K562 (cell line): ENCODE results near the gene CNOT2. TPM values are rescaled to one million over a fixed set of nuclear protein-coding genes. Genes with fewer than 3 reads are reported as not detected.

Source experiments
- ARHGAP35 ChIP-seq: fragments of 450-650 bp; IDR thresholded peaks from 2 replicates; pipeline ENCODE4 v1.6.1; 2018; ENCODE audit not compliant: partially characterized antibody
- BRCA1 ChIP-seq, 2 experiments: fragments of 450-650 bp in 1 of 2; sonication (generic) in 1 of 2; formaldehyde crosslinking in 1 of 2; IDR thresholded peaks; 2 replicates each; pipeline versions ENCODE4 v1.5.0 to v1.6.1; 2017 to 2020; ENCODE audit warnings: mild to moderate bottlenecking in 1 of 2, missing genetic modification reagents in 1 of 2
- CBFA2T2 ChIP-seq: fragments of 450-650 bp; conservative IDR thresholded peaks from 2 replicates; pipeline ENCODE4 v1.6.1; 2017; ENCODE audit warnings: mild to moderate bottlenecking
- EP400 ChIP-seq: fragments of 450-650 bp; IDR thresholded peaks from 2 replicates; pipeline ENCODE4 v1.6.1; 2017; ENCODE audit warnings: antibody characterized with exemption, mild to moderate bottlenecking, moderate library complexity
- GTF2E2 ChIP-seq: fragments of 200-800 bp; sonication (Bioruptor generic); IDR thresholded peaks from 2 replicates; pipeline ENCODE4 v1.6.1; 2016; ENCODE audit warnings: missing genetic modification characterization, missing compliant biosample characterization
- HEY1 ChIP-seq: fragments of 250-450 bp; sonication (Bioruptor Pico); IDR thresholded peaks from 2 replicates; pipeline ENCODE4 v1.5.0; 2020; ENCODE audit warnings: mild to moderate bottlenecking, moderate library complexity, borderline replicate concordance
- MAFG ChIP-seq: fragments of 450-650 bp; conservative IDR thresholded peaks from 2 replicates; pipeline ENCODE4 v1.6.1; 2016; ENCODE audit warnings: missing genetic modification characterization, missing compliant biosample characterization
- MAFK ChIP-seq: IDR thresholded peaks from 2 replicates; pipeline ENCODE4 v1.6.1; 2011; ENCODE audit warnings: low read length, improper control_type of control experiment
- NELFE ChIP-seq: IDR thresholded peaks from 2 replicates; pipeline ENCODE4 v1.6.1; 2011; ENCODE audit warnings: mild to moderate bottlenecking; ENCODE audit not compliant: insufficient read depth, insufficient read length
- NFE2L1 ChIP-seq: fragments of 450-650 bp; IDR thresholded peaks from 2 replicates; pipeline ENCODE4 v1.6.1; 2016; ENCODE audit warnings: missing genetic modification characterization, low read depth, mild to moderate bottlenecking, missing compliant biosample characterization, moderate library complexity, borderline replicate concordance
- POLR2A ChIP-seq: fragments of 450-650 bp; conservative IDR thresholded peaks from 2 replicates; pipeline ENCODE4 v1.6.1; 2016
- RFX1 ChIP-seq: fragments of 450-650 bp; IDR thresholded peaks from 2 replicates; pipeline ENCODE4 v1.6.1; 2016; ENCODE audit warnings: mild to moderate bottlenecking, moderate library complexity
- RFX5 ChIP-seq: IDR thresholded peaks from 2 replicates; pipeline ENCODE4 v1.6.1; 2011; ENCODE audit warnings: low read depth, mild to moderate bottlenecking, improper control_type of control experiment, low read length
- RUNX1 ChIP-seq: sonication (generic); IDR thresholded peaks from 2 replicates; pipeline ENCODE4 v1.6.1; 2016; ENCODE audit warnings: antibody characterized with exemption, low read depth
- SMARCB1 ChIP-seq: IDR thresholded peaks from 2 replicates; pipeline ENCODE4 v1.6.1; 2011; ENCODE audit warnings: improper control_type of control experiment, low read depth; ENCODE audit not compliant: insufficient read length
- TAF7 ChIP-seq: fragments of 450-650 bp; IDR thresholded peaks from 2 replicates; pipeline ENCODE4 v1.6.1; 2016; ENCODE audit warnings: missing genetic modification characterization, missing compliant biosample characterization
- ZBTB8A ChIP-seq: fragments of 450-650 bp; IDR thresholded peaks from 2 replicates; pipeline ENCODE4 v1.6.1; 2018; ENCODE audit warnings: mild to moderate bottlenecking, moderate library complexity; ENCODE audit not compliant: partially characterized antibody
- ZFPM2 ChIP-seq: fragments of 250-450 bp; sonication (Bioruptor Pico); IDR thresholded peaks from 2 replicates; pipeline ENCODE4 v1.5.1; 2022; ENCODE audit warnings: mild to moderate bottlenecking
- ZNF175 ChIP-seq: fragments of 200-800 bp; sonication (Bioruptor generic); IDR thresholded peaks from 2 replicates; pipeline ENCODE4 v1.6.1; 2016; ENCODE audit warnings: low read depth, mild to moderate bottlenecking, missing genetic modification characterization, missing compliant biosample characterization
- ZNF217 ChIP-seq: sonication (generic); formaldehyde crosslinking; IDR thresholded peaks from 2 replicates; pipeline ENCODE4 v1.8.0; 2022; ENCODE audit warnings: mild to moderate bottlenecking, missing genetic modification reagents
- ZNF354B ChIP-seq: fragments of 250-450 bp; sonication (Bioruptor Pico); IDR thresholded peaks from 2 replicates; pipeline ENCODE4 v1.4.0; 2020
- polyA plus RNA-seq, 8 experiments: library from polyadenylated mRNA; depleted of rRNA in 4 of 8; stranded (reverse) in 5 of 8; unstranded in 3 of 8; fragments of >200 nt; fragmentation: Nextera tagmentation in 2 of 8; fragmentation: Illumina TruSeq in 1 of 8; extraction: Ambion mirVana in 2 of 8; extraction: Trizol in 1 of 8; gene quantifications; 2 replicates each; pipeline versions ENCODE4 v1.2.1 to v1.2.3, GENCODE V29; 2011 to 2014; ENCODE audit warnings: inconsistent platforms in 1 of 8, missing spikeins in 1 of 8
- total RNA-seq, 7 experiments: library from RNA; depleted of rRNA in 6 of 7; stranded (reverse); fragments of >200 nt in 6 of 7; fragmentation: Illumina TruSeq in 2 of 7; extraction: Trizol in 2 of 7; gene quantifications; 2 replicates each; pipeline versions ENCODE4 v1.2.1 to v1.2.3, GENCODE V29; 2011 to 2021; ENCODE audit warnings: low replicate concordance in 1 of 7
- TF ChIP-seq, protein P1 (sequence below): fragments of 250-450 bp; sonication (Bioruptor Pico); IDR thresholded peaks from 2 replicates; pipeline ENCODE4 v1.8.0; 2022; ENCODE audit warnings: inconsistent platforms, mild to moderate bottlenecking, moderate library complexity, borderline replicate concordance
- TF ChIP-seq, protein P2 (sequence below): fragments of 250-450 bp; sonication (Bioruptor Pico); IDR thresholded peaks from 2 replicates; pipeline ENCODE4 v1.5.0; 2020; ENCODE audit warnings: mild to moderate bottlenecking
- TF ChIP-seq, protein P3 (sequence below): fragments of 250-450 bp; sonication (Bioruptor Pico); IDR thresholded peaks from 2 replicates; pipeline ENCODE4 v1.4.0; 2020; ENCODE audit warnings: mild to moderate bottlenecking
- TF ChIP-seq, protein P4 (sequence below): fragments of 250-450 bp; sonication (Bioruptor Pico); IDR thresholded peaks from 2 replicates; pipeline ENCODE4 v1.8.0; 2022; ENCODE audit warnings: moderate library complexity, mild to moderate bottlenecking, inconsistent platforms

The CNOT2 gene
- total and polyA plus RNA-seq, 9 of the 15 experiments (the other 6 are each of a cell fraction or from before 2014, with no cell fraction given): 43.6 to 119 (median 84.4) TPM

DNA sequence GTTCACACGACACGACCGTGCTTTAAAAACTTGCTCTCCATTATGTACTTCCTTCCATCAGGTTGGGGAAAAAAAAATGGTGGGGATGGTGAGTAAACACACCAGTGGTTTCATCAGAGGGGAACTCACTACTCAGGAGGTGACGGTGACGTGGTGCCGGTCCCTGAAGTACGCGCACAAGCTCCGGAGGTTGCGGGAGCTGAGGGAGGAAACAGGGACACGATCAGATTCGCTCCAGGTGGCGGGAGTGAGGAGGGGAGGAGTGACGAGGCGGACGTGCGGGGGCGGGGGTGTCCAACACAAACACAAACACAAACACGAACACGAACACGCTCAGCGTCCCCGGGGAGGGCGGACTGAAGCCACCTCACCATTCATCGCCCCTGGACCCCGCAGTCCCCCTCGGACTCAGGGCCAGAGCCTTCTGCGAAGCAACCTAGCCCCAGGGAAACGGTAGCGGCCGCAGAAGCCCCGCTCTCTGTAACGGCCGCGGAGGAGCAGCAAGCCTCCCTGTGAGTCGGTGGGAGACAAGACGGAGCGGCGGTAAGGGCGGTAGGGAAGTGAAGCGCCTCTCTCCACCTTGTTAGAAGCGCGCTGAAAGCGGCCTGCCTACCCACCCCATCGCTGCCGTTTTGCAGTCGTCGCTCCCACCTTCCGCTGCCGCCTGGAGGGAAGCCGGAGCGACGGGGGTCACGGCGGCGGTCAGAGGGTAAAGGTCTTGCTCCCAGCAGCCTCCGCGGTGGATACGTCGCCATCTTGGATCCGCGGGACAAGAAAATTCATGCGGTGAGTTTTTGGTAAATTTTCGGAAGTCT lies at the start of gene CNOT2 (continued):
- TF ChIP-seq ARHGAP35 (no peak), NELFE (no peak), TAF7 (tag) (peak; percentile 37; the same call in 1 of the 2 replicates), EP400 (peak; percentile 94), ZBTB8A (no peak), MAFG (tag) (0 out of 2 replicates have a peak, but pooled peaks have one; percentile 19), CBFA2T2 (no peak), POLR2A (peak; percentile 96), ZNF175 (CRISPR knock-in tag) (0 out of 2 replicates have a peak, but pooled peaks have one; percentile 65), ZNF217 (CRISPR knock-in tag) (no peak), RUNX1 (no peak), SMARCB1 (no peak), NFE2L1 (tag) (no peak), ZNF354B (CRISPR knock-in tag) (no peak), HEY1 (CRISPR knock-in tag) (no peak), RFX5 (no peak), GTF2E2 (tag) (peak; percentile 65), ZFPM2 (CRISPR knock-in tag) (0 out of 2 replicates have a peak, but pooled peaks have one; percentile 39), BRCA1 (IDR thresholded peaks at IDR 0.05) (no peak), BRCA1 (CRISPR knock-in tag; IDR thresholded peaks at IDR 0.05) (no peak), RFX1 (no peak), MAFK (no peak; the same call in 1 of the 2 replicates)
- TF ChIP-seq, protein P1, sequence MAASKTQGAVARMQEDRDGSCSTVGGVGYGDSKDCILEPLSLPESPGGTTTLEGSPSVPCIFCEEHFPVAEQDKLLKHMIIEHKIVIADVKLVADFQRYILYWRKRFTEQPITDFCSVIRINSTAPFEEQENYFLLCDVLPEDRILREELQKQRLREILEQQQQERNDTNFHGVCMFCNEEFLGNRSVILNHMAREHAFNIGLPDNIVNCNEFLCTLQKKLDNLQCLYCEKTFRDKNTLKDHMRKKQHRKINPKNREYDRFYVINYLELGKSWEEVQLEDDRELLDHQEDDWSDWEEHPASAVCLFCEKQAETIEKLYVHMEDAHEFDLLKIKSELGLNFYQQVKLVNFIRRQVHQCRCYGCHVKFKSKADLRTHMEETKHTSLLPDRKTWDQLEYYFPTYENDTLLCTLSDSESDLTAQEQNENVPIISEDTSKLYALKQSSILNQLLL (CRISPR knock-in tag): no peak
- TF ChIP-seq, protein P2, sequence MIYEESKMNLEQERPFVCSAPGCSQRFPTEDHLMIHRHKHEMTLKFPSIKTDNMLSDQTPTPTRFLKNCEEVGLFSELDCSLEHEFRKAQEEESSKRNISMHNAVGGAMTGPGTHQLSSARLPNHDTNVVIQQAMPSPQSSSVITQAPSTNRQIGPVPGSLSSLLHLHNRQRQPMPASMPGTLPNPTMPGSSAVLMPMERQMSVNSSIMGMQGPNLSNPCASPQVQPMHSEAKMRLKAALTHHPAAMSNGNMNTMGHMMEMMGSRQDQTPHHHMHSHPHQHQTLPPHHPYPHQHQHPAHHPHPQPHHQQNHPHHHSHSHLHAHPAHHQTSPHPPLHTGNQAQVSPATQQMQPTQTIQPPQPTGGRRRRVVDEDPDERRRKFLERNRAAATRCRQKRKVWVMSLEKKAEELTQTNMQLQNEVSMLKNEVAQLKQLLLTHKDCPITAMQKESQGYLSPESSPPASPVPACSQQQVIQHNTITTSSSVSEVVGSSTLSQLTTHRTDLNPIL (CRISPR knock-in tag): no peak
- TF ChIP-seq, protein P3, sequence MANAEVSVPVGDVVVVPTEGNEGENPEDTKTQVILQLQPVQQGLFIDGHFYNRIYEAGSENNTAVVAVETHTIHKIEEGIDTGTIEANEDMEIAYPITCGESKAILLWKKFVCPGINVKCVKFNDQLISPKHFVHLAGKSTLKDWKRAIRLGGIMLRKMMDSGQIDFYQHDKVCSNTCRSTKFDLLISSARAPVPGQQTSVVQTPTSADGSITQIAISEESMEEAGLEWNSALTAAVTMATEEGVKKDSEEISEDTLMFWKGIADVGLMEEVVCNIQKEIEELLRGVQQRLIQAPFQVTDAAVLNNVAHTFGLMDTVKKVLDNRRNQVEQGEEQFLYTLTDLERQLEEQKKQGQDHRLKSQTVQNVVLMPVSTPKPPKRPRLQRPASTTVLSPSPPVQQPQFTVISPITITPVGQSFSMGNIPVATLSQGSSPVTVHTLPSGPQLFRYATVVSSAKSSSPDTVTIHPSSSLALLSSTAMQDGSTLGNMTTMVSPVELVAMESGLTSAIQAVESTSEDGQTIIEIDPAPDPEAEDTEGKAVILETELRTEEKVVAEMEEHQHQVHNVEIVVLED: peak; percentile 96
- TF ChIP-seq, protein P4, sequence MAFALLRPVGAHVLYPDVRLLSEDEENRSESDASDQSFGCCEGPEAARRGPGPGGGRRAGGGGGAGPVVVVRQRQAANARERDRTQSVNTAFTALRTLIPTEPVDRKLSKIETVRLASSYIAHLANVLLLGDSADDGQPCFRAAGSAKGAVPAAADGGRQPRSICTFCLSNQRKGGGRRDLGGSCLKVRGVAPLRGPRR (CRISPR knock-in tag): no peak
